ENCODE data around the gene PLXNA4. TPM values are rescaled to one million over a fixed set of nuclear protein-coding genes. Genes with fewer than 3 reads are reported as not detected.

PLXNA4 gene
- total RNA-seq, 1 experiment from 2014 or later = 0.10 TPM

DNA sequence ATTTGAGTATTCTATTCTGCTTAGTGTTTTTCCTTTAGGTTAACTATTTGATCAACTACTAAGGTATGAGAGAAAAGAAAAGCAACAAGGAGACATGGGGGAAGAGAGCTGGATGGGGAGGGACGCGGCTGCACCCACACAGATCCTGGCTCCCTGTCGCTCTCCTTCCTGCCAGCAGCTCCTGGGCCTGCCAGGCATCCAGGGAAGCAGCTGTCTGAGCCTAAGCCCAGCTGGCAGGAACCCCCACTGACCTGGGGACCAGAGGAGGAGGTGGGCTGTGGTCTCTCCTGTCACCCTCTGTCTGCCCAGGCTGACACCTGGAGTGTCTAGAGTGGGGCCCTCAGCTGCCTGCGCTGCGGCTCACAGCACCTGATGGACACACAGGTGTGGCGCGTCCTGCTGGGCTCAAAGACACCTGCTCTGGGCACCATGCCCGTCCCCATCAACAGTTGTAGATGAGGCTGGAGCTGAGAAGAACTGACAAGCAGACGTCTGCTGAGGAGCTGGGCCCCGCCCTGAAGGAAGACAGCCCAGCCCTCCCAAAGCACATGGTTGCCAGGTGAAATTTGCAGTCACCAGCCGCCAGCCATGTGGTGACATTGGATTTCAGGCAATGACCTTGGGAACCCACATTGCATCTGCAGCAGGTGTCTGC, 207.9 kb downstream of the PLXNA4 start:
- no peak for DNase-seq (ENCODE audit: low read depth, low spot score)
- BruUV-seq (replicated peaks) = no TSS peak
- Histone ChIP-seq H3K27ac (ENCODE audit: low read length) (no peak overlapping the region), H3K4me1 (ENCODE audit: control insufficient read depth, insufficient read depth, low read length) (no peaks in the 10 kb centered on the region), H3K27me3 (ENCODE audit: control insufficient read depth, insufficient read depth, low read length) (no peaks in the 10 kb centered on the region; the same call in 1 of the 2 replicates), H3K9me3 (ENCODE audit: control insufficient read depth, insufficient read depth, low read depth, low read length) (no peaks in the 10 kb centered on the region), H3K4me3 (ENCODE audit: low read depth in 2 of 2, low read length in 2 of 2) (no peak overlapping the region), H3K36me3 (ENCODE audit: control insufficient read depth, insufficient read depth, low read length) (no peaks in the 10 kb centered on the region)
- TF ChIP-seq, protein P1, sequence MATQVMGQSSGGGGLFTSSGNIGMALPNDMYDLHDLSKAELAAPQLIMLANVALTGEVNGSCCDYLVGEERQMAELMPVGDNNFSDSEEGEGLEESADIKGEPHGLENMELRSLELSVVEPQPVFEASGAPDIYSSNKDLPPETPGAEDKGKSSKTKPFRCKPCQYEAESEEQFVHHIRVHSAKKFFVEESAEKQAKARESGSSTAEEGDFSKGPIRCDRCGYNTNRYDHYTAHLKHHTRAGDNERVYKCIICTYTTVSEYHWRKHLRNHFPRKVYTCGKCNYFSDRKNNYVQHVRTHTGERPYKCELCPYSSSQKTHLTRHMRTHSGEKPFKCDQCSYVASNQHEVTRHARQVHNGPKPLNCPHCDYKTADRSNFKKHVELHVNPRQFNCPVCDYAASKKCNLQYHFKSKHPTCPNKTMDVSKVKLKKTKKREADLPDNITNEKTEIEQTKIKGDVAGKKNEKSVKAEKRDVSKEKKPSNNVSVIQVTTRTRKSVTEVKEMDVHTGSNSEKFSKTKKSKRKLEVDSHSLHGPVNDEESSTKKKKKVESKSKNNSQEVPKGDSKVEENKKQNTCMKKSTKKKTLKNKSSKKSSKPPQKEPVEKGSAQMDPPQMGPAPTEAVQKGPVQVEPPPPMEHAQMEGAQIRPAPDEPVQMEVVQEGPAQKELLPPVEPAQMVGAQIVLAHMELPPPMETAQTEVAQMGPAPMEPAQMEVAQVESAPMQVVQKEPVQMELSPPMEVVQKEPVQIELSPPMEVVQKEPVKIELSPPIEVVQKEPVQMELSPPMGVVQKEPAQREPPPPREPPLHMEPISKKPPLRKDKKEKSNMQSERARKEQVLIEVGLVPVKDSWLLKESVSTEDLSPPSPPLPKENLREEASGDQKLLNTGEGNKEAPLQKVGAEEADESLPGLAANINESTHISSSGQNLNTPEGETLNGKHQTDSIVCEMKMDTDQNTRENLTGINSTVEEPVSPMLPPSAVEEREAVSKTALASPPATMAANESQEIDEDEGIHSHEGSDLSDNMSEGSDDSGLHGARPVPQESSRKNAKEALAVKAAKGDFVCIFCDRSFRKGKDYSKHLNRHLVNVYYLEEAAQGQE (IDR thresholded peaks at IDR 0.05; ENCODE audit: insufficient read depth in 1 of 2, low read depth in 2 of 2, low read length in 1 of 2) = no peak
- TF ChIP-seq, protein P2, sequence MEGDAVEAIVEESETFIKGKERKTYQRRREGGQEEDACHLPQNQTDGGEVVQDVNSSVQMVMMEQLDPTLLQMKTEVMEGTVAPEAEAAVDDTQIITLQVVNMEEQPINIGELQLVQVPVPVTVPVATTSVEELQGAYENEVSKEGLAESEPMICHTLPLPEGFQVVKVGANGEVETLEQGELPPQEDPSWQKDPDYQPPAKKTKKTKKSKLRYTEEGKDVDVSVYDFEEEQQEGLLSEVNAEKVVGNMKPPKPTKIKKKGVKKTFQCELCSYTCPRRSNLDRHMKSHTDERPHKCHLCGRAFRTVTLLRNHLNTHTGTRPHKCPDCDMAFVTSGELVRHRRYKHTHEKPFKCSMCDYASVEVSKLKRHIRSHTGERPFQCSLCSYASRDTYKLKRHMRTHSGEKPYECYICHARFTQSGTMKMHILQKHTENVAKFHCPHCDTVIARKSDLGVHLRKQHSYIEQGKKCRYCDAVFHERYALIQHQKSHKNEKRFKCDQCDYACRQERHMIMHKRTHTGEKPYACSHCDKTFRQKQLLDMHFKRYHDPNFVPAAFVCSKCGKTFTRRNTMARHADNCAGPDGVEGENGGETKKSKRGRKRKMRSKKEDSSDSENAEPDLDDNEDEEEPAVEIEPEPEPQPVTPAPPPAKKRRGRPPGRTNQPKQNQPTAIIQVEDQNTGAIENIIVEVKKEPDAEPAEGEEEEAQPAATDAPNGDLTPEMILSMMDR (IDR thresholded peaks at IDR 0.05) = no peak
- no peak for TF ChIP-seq TCF7L2 (IDR thresholded peaks at IDR 0.05; ENCODE audit: low read depth, low read length)
- TF ChIP-seq POLR2AphosphoS5 (IDR thresholded peaks at IDR 0.05; ENCODE audit: low read depth, low read length) = no peak
- TF ChIP-seq SIN3A (IDR thresholded peaks at IDR 0.05; ENCODE audit: borderline replicate concordance, insufficient read depth, low read depth, low read length) = no peak
- in situ Hi-C loops (cut with HindIII; ENCODE audit: low pct_unique_long_range_greater_than_20kb, low sequenced_read_pairs) = no loop called here
- intact Hi-C loops (cut with micrococcal nuclease; ENCODE audit: unreplicated experiment) = no loop called here
- ChIA-PET POLR2A (no interaction called here), CTCF (no interaction called here)
- ATAC-seq = no peak

DNA sequence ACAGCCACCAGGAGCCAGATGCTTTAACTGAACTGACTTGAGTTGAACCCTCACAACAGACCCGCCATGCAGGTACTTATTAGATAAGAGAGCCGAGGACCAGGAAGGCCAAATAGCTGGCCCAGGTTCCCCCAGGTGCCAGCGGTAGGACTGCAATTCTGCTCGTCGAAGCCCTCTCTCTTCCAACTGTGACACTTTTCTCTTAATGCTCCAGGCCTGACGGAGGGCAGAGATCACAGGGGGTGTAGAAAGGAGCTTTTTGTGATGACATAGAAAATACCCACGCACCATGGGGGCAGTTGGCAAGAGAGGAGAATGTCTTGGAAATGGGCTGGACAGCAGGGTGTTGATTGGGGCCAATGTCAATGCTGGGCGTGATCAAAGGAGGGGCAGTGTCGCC, 208.5 kb downstream of the PLXNA4 start:
- BruUV-seq (replicated peaks) = no TSS peak
- DNase-seq (ENCODE audit: low read depth, low spot score) (no peak), ATAC-seq (no peak)
- ChIA-PET CTCF (no interaction called here), POLR2A (no interaction called here)
- H3K4me1 ChIP-seq (ENCODE audit: control insufficient read depth, insufficient read depth, low read length) = no peaks in the 10 kb centered on the region
- H3K36me3 ChIP-seq (ENCODE audit: control insufficient read depth, insufficient read depth, low read length) = no peaks in the 10 kb centered on the region
- no peaks in the 10 kb centered on the region for H3K9me3 ChIP-seq (ENCODE audit: control insufficient read depth, insufficient read depth, low read depth, low read length)
- intact Hi-C loops (cut with micrococcal nuclease; ENCODE audit: unreplicated experiment) = no loop called here
- no peak overlapping the region for H3K27ac ChIP-seq (ENCODE audit: low read length)
- no peak for TF ChIP-seq TCF7L2 (IDR thresholded peaks at IDR 0.05; ENCODE audit: low read depth, low read length)
- TF ChIP-seq SIN3A (IDR thresholded peaks at IDR 0.05; ENCODE audit: borderline replicate concordance, insufficient read depth, low read depth, low read length) = no peak
- H3K4me3 ChIP-seq (ENCODE audit: low read depth in 2 of 2, low read length in 2 of 2) = no peak overlapping the region
- in situ Hi-C loops (cut with HindIII; ENCODE audit: low pct_unique_long_range_greater_than_20kb, low sequenced_read_pairs) = no loop called here
- H3K27me3 ChIP-seq (ENCODE audit: control insufficient read depth, insufficient read depth, low read length) = no peaks in the 10 kb centered on the region; the same call in 1 of the 2 replicates

DNA sequence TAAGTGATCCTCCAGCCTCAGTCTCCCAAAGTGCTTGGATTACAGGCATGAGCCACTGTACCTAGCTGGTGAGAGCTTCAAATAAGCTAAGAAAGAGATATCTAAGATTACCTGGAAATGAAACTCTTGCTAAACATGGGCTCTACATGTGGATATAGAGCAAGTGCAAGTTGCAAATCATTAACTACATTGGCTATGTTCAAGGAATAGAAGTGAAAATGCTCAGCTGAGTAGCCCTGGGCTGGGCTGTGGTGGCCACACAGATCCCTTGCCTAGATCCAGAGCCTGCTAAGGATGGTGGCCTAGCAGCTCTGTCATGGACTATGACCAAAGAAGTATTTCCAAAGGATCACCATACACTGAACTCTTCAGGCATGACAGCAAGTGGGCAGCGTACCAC, 209.3 kb downstream of the PLXNA4 start:
- Histone ChIP-seq H3K27me3 (ENCODE audit: control insufficient read depth, insufficient read depth, low read length) (no peaks in the 10 kb centered on the region; the same call in 1 of the 2 replicates), H3K4me1 (ENCODE audit: control insufficient read depth, insufficient read depth, low read length) (no peaks in the 10 kb centered on the region), H3K4me3 (ENCODE audit: low read depth in 2 of 2, low read length in 2 of 2) (no peak overlapping the region), H3K27ac (ENCODE audit: low read length) (no peak overlapping the region), H3K9me3 (ENCODE audit: control insufficient read depth, insufficient read depth, low read depth, low read length) (no peaks in the 10 kb centered on the region), H3K36me3 (ENCODE audit: control insufficient read depth, insufficient read depth, low read length) (no peaks in the 10 kb centered on the region)
- no peak for ATAC-seq
- CTCF ChIA-PET = no interaction called here
- BruUV-seq (replicated peaks) = no TSS peak
- TF ChIP-seq, protein P2 (IDR thresholded peaks at IDR 0.05) = no peak
- TF ChIP-seq POLR2AphosphoS5 (IDR thresholded peaks at IDR 0.05; ENCODE audit: low read depth, low read length) (no peak), TCF7L2 (IDR thresholded peaks at IDR 0.05; ENCODE audit: low read depth, low read length) (no peak)
- POLR2A ChIA-PET = no interaction called here
- DNase-seq (ENCODE audit: low read depth, low spot score) = no peak
- in situ Hi-C loops (cut with HindIII; ENCODE audit: low pct_unique_long_range_greater_than_20kb, low sequenced_read_pairs) (no loop called here), intact Hi-C loops (cut with micrococcal nuclease; ENCODE audit: unreplicated experiment) (no loop called here)

Data from Panc1 (cell line).